ENCODE results near the gene BSPH1. TPM values are rescaled to one million over a fixed set of nuclear protein-coding genes. Genes with fewer than 3 reads are reported as not detected.

Gene BSPH1
- total and polyA plus RNA-seq, 2 donors (not counting 3 experiments of a cell fraction or from before 2014, with no cell fraction given) = not detected

GRCh38 chr19:48025480-48025879 is 33.5 kb upstream of the BSPH1 start:
- H3K79me2 ChIP-seq (ENCODE audit: control insufficient read depth, insufficient read depth, low read length) = no peaks in the 10 kb centered on the region
- DNase-seq (ENCODE audit: low read depth, low spot score) (no peak), FAIRE-seq (no peak)
- H3K4me3 ChIP-seq (replicated peaks in 1 of 3; ENCODE audit: insufficient read depth in 1 of 3, low read depth in 1 of 3, low read length in 3 of 3) = no peak overlapping the region
- ChIA-PET POLR2A (no interaction called here), CTCF (interaction anchor here (1.5 kb wide), 1 partner anchor 19 kb away, joined by 4 read pairs; no protein-coding TSS in a partner anchor)
- H3K4me1 ChIP-seq (ENCODE audit: control insufficient read depth, extremely low read depth, insufficient read depth, low read length) = no peaks in the 10 kb centered on the region
- no peak overlapping the region for H3K27ac ChIP-seq (ENCODE audit: insufficient read depth, low read depth, low read length)
- H3K9me3 ChIP-seq (replicated peaks; ENCODE audit: control insufficient read depth, insufficient read depth, low read length) = no peaks in the 10 kb centered on the region
- H4K20me1 ChIP-seq (replicated peaks; ENCODE audit: control insufficient read depth, extremely low read depth, insufficient read depth, low read length) = no peaks in the 10 kb centered on the region
- H3K36me3 ChIP-seq (ENCODE audit: control insufficient read depth in 2 of 2, extremely low read depth in 1 of 2, insufficient read depth in 2 of 2, low read length in 2 of 2) = no peaks in the 10 kb centered on the region
- no peak for TF ChIP-seq FOS (IDR thresholded peaks at IDR 0.05; ENCODE audit: borderline replicate concordance, insufficient read depth, low read length)
- no peak for TF ChIP-seq POLR2AphosphoS5 (IDR thresholded peaks at IDR 0.05; ENCODE audit: insufficient read depth, low read depth, low read length)
- no peak for TF ChIP-seq CTCF (IDR thresholded peaks at IDR 0.05; ENCODE audit: extremely low read depth in 1 of 2, insufficient read depth in 1 of 2, low read depth in 1 of 2, low read length in 2 of 2)
- no peak for TF ChIP-seq MAX (IDR thresholded peaks at IDR 0.05; ENCODE audit: insufficient read depth, insufficient read length)
- TF ChIP-seq EZH2 (IDR thresholded peaks at IDR 0.05; ENCODE audit: borderline replicate concordance, low read depth, low read length, severe bottlenecking) = no peak
- TF ChIP-seq JUN (IDR thresholded peaks at IDR 0.05; ENCODE audit: borderline replicate concordance, insufficient read depth, insufficient read length, low read depth) = no peak
- no peak for TF ChIP-seq GATA2 (IDR thresholded peaks at IDR 0.05; ENCODE audit: insufficient read depth, insufficient read length, low read depth, low read length)
- TF ChIP-seq POLR2A (IDR thresholded peaks at IDR 0.05; ENCODE audit: low read depth, low read length) = no peak
- no peak for TF ChIP-seq MYC (IDR thresholded peaks at IDR 0.05; ENCODE audit: low read depth, low read length)
- dilution Hi-C loops (cut with MboI; ENCODE audit: extremely low pct_ligation_motif_present, low sequenced_read_pairs) = no loop called here
- intact Hi-C loops (cut with micrococcal nuclease) = no loop called here
- no peak overlapping the region for H2AFZ ChIP-seq (ENCODE audit: low read depth, low read length)
- no peak overlapping the region for H3K9ac ChIP-seq (replicated peaks; ENCODE audit: extremely low read depth, insufficient read depth, low read length)
- no TSS peak for BruUV-seq (replicated peaks)
- no peaks in the 10 kb centered on the region for H3K9me1 ChIP-seq (replicated peaks; ENCODE audit: control insufficient read depth, extremely low read depth, insufficient read depth, low read length)
- H3K27me3 ChIP-seq (ENCODE audit: control insufficient read depth in 2 of 2, insufficient read depth in 2 of 2, low read length in 2 of 2) = no peaks in the 10 kb centered on the region
- H3K4me2 ChIP-seq (ENCODE audit: insufficient read depth, low read length) = no peak overlapping the region
